Loucy (cell line): ENCODE measurements around the gene CPZ.

ENCODE experiments used
- H2AFZ ChIP-seq: fragments of 200-600 bp; sonication (generic); 2 replicates; pipeline ENCODE4 v1.6.0; 2016; ENCODE audit warnings: antibody characterized with exemption, mild to moderate bottlenecking, low read length, moderate library complexity
- H3F3A ChIP-seq: fragments of 200-600 bp; 2 replicates; pipeline ENCODE4 v1.6.0; 2016; ENCODE audit warnings: antibody characterized with exemption, low read depth, mild to moderate bottlenecking
- H3K27me3 ChIP-seq: fragments of 200-600 bp; sonication (generic); 2 replicates; pipeline ENCODE4 v1.6.1; 2014; ENCODE audit warnings: low read length, mild to moderate bottlenecking; ENCODE audit not compliant: insufficient read depth, poor library complexity, severe bottlenecking
- H3K36me3 ChIP-seq: fragments of 200-600 bp; sonication (generic); 2 replicates; pipeline ENCODE4 v1.6.1; 2016; ENCODE audit warnings: low read length; ENCODE audit not compliant: insufficient read depth
- H3K4me1 ChIP-seq: fragments of 200-600 bp; sonication (generic); 2 replicates; pipeline ENCODE4 v1.5.1; 2014; ENCODE audit warnings: low read length, mild to moderate bottlenecking; ENCODE audit not compliant: insufficient read depth, poor library complexity, severe bottlenecking
- H3K4me2 ChIP-seq: fragments of 200-600 bp; sonication (generic); 2 replicates; pipeline ENCODE4 v1.6.0; 2014; ENCODE audit warnings: antibody characterized with exemption, low read length, low read depth, mild to moderate bottlenecking; ENCODE audit not compliant: poor library complexity, severe bottlenecking
- H3K4me3 ChIP-seq: fragments of 200-600 bp; sonication (generic); 2 replicates; pipeline ENCODE4 v1.5.1; 2014; ENCODE audit warnings: low read length, mild to moderate bottlenecking, mixed read lengths; ENCODE audit not compliant: poor library complexity, severe bottlenecking
- H3K79me2 ChIP-seq: fragments of 200-600 bp; sonication (generic); 2 replicates; pipeline ENCODE4 v1.6.1; 2014; ENCODE audit warnings: low read length; ENCODE audit not compliant: insufficient read depth
- H3K9ac ChIP-seq: fragments of 200-600 bp; sonication (generic); 2 replicates; pipeline ENCODE4 v1.6.0; 2014; ENCODE audit warnings: mild to moderate bottlenecking, low read depth, low read length, moderate library complexity; ENCODE audit not compliant: poor library complexity, severe bottlenecking
- H3K9me2 ChIP-seq: fragments of 200-600 bp; sonication (generic); replicated peaks from 2 replicates; pipeline ENCODE4 v1.6.1; 2016; ENCODE audit warnings: low read depth, low read length, mixed read lengths
- H3K9me3 ChIP-seq: fragments of 200-600 bp; sonication (generic); 2 replicates; pipeline ENCODE4 v1.6.1; 2014; ENCODE audit warnings: mild to moderate bottlenecking, antibody characterized with exemption, low read length, low read depth; ENCODE audit not compliant: insufficient read depth
- H4K20me1 ChIP-seq: fragments of 200-600 bp; sonication (generic); 2 replicates; pipeline ENCODE4 v1.6.0; 2014; ENCODE audit warnings: antibody characterized with exemption, low read length, mild to moderate bottlenecking; ENCODE audit not compliant: insufficient read depth, poor library complexity, severe bottlenecking
- CTCF ChIP-seq: fragments of 200-600 bp; sonication (generic); conservative IDR thresholded peaks from 2 replicates; pipeline ENCODE4 v1.5.1; 2014; ENCODE audit warnings: mild to moderate bottlenecking, antibody characterized with exemption, low read length
- EZH2phosphoT487 ChIP-seq: fragments of 200-600 bp; IDR thresholded peaks from 2 replicates; pipeline ENCODE4 v1.6.1; 2018; ENCODE audit warnings: antibody characterized with exemption, mild to moderate bottlenecking, moderate library complexity, borderline replicate concordance

The CPZ gene

GRCh38 chr4:8581094-8581861 is 11.3 kb upstream of the CPZ start:
- Histone ChIP-seq H2AFZ (no peak overlapping the region), H3K9me2 (no peaks in the 10 kb centered on the region), H3K4me3 (no peak overlapping the region), H3K9ac (no peak overlapping the region), H4K20me1 (no peaks in the 10 kb centered on the region), H3K27me3 (no peaks in the 10 kb centered on the region), H3K4me1 (no peaks in the 10 kb centered on the region), H3F3A (no peaks in the 10 kb centered on the region), H3K9me3 (0 out of 2 replicates have a peak, but pooled peaks cover 1% of the 10 kb centered on the region), H3K4me2 (no peak overlapping the region), H3K79me2 (no peaks in the 10 kb centered on the region), H3K36me3 (no peaks in the 10 kb centered on the region)
- TF ChIP-seq EZH2phosphoT487 (no peak), CTCF (no peak)

- Histone ChIP-seq H3K9me3 (peaks cover 5% of the 10 kb centered on the region; the same call in 1 of the 2 replicates), H2AFZ (no peak overlapping the region), H3K36me3 (no peaks in the 10 kb centered on the region), H4K20me1 (no peaks in the 10 kb centered on the region), H3K4me2 (no peak overlapping the region), H3K9me2 (no peaks in the 10 kb centered on the region), H3K4me3 (no peak overlapping the region), H3K79me2 (no peaks in the 10 kb centered on the region), H3K9ac (no peak overlapping the region), H3K27me3 (no peaks in the 10 kb centered on the region), H3F3A (no peaks in the 10 kb centered on the region), H3K4me1 (no peaks in the 10 kb centered on the region)
- TF ChIP-seq CTCF (no peak), EZH2phosphoT487 (no peak)
Observed at GRCh38 chr4:8582016-8582415, 10.5 kb upstream of the CPZ start.

- Histone ChIP-seq H3K36me3 (no peaks in the 10 kb centered on the region), H4K20me1 (no peaks in the 10 kb centered on the region), H3K4me2 (no peak overlapping the region), H3K4me3 (no peak overlapping the region), H3K79me2 (no peaks in the 10 kb centered on the region), H3K9ac (no peak overlapping the region), H3F3A (no peaks in the 10 kb centered on the region), H3K27me3 (no peaks in the 10 kb centered on the region), H3K4me1 (no peaks in the 10 kb centered on the region), H2AFZ (no peak overlapping the region), H3K9me2 (no peaks in the 10 kb centered on the region), H3K9me3 (peaks cover 5% of the 10 kb centered on the region; the same call in 1 of the 2 replicates)
- TF ChIP-seq CTCF = no peak
- no peak for TF ChIP-seq EZH2phosphoT487
Observed at GRCh38 chr4:8582436-8582835, 10.1 kb upstream of the CPZ start.
